ENCODE measurements around the gene HECTD4.

GRCh38 chr12:112133418-112133817 lies 248.8 kb downstream of the HECTD4 start:
- TF ChIP-seq CTCF (conservative IDR thresholded peaks at IDR 0.05) (no peak), ZFX (IDR thresholded peaks at IDR 0.05) (no peak)
